ENCODE measurements around the gene INA.

DNA sequence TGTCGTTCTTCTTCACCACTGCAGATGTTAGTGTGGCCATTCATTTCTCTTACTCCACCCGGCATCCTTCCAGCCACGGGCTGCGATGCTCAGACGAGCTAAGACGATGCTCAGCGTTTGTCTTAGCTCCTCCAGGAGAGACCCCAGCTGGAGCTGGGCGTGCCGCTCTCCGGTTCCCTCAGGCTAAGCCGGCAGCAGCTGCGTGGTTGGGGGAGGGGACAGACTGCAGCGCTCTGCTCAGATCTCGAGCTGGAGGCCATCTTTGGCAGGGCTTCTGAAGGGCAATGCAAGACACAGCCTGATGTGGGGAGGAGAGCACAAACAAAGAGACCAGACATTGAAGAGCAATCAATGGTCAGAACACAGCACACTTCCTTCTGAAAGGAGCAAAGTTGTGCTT, 4.8 kb downstream of the INA start:
- TF ChIP-seq, protein P1, sequence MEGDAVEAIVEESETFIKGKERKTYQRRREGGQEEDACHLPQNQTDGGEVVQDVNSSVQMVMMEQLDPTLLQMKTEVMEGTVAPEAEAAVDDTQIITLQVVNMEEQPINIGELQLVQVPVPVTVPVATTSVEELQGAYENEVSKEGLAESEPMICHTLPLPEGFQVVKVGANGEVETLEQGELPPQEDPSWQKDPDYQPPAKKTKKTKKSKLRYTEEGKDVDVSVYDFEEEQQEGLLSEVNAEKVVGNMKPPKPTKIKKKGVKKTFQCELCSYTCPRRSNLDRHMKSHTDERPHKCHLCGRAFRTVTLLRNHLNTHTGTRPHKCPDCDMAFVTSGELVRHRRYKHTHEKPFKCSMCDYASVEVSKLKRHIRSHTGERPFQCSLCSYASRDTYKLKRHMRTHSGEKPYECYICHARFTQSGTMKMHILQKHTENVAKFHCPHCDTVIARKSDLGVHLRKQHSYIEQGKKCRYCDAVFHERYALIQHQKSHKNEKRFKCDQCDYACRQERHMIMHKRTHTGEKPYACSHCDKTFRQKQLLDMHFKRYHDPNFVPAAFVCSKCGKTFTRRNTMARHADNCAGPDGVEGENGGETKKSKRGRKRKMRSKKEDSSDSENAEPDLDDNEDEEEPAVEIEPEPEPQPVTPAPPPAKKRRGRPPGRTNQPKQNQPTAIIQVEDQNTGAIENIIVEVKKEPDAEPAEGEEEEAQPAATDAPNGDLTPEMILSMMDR (IDR thresholded peaks at IDR 0.05): no peak
- no peak for TF ChIP-seq POLR2A (IDR thresholded peaks at IDR 0.05; ENCODE audit: low read depth)
- no peak for TF ChIP-seq EP300 (IDR thresholded peaks at IDR 0.05)
- TF ChIP-seq POLR2AphosphoS5 (IDR thresholded peaks at IDR 0.05): no peak

Measured in esophagus muscularis mucosa (tissue), 4 donors.